SK-N-MC (cell line): ENCODE measurements around the gene PLA2R1.

ENCODE experiments used
- EZH2 ChIP-seq: fragments of 200-600 bp; sonication (generic); IDR thresholded peaks from one replicate; pipeline ENCODE4 v1.6.1; 2017; ENCODE audit warnings: antibody characterized with exemption
- POLR2AphosphoS5 ChIP-seq: IDR thresholded peaks from 2 replicates; pipeline ENCODE4 v1.6.1; 2012; ENCODE audit warnings: mild to moderate bottlenecking, low read depth, low read length, borderline replicate concordance

DNA sequence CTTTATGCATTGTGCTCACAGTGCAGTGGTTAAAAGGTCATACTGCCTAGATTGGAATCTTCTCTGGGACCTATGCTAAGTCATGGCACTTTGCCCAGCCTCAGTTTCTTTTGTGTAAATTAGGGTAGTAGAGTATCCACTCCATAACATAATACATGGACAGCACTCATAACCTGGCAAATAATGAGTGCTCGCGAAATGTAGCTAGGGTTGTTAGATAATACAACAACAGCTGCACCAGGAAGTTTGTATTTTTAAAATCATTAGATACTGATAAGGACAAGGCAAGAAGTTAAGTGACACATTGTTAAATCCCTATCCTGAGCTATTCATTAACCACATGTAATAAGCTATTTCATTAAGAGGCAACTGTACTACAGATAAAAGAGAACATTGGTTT lies 13.8 kb upstream of the PLA2R1 start:
- TF ChIP-seq POLR2AphosphoS5 (no peak), EZH2 (no peak)
